ENCODE measurements around the gene EIF2AK3.

DNA sequence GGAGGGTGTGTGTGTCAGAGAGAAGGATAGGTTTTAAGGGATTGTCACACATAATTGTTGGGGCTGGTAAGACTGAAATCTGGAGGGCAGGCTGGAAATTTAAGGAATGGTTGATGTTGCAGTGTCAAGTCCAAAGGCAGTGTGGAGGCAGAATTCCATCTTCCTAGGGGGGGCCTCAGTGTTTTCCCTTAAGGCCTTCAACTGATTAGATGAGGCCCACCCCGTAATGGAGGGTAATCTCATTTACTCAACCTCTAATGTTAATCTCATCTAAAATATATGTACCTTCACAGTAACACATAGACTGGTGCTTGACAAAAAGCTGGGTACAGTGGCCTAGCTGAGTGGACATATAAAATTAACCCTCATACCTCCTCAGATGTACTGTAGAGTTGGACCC, 33.4 kb upstream of the EIF2AK3 start:
- TF ChIP-seq, protein P1, sequence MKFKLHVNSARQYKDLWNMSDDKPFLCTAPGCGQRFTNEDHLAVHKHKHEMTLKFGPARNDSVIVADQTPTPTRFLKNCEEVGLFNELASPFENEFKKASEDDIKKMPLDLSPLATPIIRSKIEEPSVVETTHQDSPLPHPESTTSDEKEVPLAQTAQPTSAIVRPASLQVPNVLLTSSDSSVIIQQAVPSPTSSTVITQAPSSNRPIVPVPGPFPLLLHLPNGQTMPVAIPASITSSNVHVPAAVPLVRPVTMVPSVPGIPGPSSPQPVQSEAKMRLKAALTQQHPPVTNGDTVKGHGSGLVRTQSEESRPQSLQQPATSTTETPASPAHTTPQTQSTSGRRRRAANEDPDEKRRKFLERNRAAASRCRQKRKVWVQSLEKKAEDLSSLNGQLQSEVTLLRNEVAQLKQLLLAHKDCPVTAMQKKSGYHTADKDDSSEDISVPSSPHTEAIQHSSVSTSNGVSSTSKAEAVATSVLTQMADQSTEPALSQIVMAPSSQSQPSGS (CRISPR knock-in tag; IDR thresholded peaks at IDR 0.05), result no peak
- TF ChIP-seq DNMT3B (CRISPR knock-in tag; conservative IDR thresholded peaks at IDR 0.05), result no peak
